GM21360 (cell line): ENCODE measurements around the gene SLC40A1.

Experiments used
- ATAC-seq: cut with Tn5 transposase; IDR thresholded peaks from one replicate; pipeline ENCODE4 v1.9.1; 2021; ENCODE audit warnings: mild to moderate bottlenecking, moderate library complexity; ENCODE audit not compliant: unreplicated experiment

Gene SLC40A1, protein sequence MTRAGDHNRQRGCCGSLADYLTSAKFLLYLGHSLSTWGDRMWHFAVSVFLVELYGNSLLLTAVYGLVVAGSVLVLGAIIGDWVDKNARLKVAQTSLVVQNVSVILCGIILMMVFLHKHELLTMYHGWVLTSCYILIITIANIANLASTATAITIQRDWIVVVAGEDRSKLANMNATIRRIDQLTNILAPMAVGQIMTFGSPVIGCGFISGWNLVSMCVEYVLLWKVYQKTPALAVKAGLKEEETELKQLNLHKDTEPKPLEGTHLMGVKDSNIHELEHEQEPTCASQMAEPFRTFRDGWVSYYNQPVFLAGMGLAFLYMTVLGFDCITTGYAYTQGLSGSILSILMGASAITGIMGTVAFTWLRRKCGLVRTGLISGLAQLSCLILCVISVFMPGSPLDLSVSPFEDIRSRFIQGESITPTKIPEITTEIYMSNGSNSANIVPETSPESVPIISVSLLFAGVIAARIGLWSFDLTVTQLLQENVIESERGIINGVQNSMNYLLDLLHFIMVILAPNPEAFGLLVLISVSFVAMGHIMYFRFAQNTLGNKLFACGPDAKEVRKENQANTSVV

DNA sequence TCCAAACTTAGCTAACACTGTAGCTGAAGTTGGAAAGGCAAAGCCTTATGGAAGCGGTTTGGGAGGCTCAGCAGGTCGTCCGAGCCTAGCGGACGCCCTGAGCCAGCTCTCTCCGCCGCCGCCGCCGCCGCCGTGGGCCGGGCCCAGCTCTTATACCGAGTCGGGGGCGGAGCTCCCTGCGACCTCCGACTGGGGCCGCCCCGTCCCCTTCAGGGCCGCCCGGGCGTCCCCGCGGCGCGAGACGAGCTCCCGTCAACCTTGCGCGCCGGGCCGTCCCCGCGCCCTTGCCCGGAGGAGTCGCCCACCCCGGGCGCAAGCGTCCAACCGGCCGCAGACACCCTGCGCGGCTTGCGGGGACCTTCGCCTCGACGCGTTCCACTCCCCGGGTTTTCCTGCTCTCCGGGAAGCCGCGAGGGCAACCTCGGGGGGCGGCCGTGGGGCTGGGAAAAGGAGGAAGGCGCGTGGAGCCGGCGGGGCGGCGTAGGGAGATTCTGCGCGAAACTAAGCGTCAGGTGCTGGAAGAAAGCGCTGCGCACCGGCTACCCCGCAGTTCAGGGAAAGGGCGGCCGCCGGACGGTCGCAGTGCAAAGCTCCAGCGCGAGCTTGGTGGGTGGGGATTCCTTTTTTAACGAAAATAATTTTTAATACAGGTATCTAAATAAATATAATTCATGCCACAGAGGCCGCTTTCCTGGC is at the start of gene SLC40A1:
TSS of gene SLC40A1 (minus strand) at position 129 of the 696 bp plus-strand sequence. CDS start 326 bp downstream, outside the sequence.
- peak; percentile 69 for ATAC-seq

DNA sequence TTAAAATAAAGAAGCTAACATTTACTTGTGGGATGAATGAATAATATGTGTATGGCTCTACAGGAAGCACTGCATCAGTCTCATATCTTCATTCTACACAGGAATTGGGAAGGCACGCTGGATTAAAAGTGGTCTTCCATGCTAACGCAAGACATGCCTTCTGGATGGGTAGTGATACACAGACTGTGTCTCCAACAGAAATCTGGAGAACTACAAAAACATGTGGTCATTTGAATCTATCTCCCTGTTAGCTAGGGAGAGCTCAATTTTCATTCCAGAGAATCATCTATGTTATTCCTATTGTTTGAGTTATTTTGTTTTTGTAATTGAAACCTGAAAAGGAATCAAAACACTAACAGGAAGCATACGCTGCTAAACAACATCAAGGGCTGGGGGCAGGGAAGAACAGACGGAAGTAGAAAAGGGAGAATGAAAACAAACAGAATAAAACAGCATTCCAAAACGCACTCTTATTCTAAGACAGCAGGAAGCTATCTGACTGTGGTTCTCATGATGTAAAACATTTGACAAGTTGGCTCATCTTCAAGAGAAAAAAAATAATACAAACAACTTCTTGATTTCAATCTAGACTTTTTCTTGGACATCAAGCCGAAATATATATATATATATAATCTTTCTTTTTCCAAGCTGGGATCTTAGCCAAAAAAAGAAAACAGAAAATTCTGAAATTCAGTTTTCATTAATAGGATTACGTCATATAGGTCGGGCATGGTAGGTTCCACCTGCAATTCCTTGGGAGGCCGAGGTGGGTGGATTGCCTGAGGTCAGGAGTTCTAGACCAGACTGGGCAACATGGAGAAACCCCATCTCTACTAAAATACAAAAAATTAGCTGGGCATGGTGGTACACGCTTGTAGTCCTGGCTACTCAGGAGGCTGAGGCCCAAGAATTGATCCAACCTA is 49.2 kb upstream of the SLC40A1 start:
- ATAC-seq, result no peak

DNA sequence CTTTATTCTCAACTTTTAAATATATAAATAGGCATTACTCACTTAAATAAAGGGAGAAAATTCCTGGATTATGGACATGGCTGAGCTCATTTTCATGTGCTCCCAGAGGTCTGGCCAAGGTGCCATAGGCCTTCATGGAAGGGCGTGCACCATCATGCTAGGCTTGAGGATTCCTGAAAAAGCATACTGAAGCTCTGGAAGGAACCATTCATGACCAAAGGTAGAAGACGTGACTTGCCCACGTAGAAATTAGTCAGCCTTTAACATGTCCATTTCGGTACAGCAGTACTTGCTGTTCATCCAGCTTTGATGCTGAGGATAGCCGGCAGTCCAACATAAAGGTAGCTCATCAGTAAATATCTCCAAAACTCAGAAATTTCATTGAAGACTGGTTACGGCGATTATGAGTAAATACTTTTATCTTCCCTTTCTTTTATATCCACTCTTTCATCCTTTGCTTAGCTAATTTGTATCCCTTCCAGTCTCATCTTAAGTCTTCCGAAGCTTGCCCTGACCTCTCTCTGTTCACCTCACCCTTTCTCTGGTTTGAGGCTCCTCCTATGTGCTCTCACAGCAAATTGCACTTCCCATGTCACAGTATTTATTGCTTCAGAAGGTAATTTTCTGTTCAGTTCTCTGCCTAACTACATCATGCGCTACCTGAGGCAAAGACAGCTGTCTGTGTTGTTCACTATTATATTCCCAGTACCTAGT is 48.4 kb upstream of the SLC40A1 start:
- ATAC-seq, result no peak

DNA sequence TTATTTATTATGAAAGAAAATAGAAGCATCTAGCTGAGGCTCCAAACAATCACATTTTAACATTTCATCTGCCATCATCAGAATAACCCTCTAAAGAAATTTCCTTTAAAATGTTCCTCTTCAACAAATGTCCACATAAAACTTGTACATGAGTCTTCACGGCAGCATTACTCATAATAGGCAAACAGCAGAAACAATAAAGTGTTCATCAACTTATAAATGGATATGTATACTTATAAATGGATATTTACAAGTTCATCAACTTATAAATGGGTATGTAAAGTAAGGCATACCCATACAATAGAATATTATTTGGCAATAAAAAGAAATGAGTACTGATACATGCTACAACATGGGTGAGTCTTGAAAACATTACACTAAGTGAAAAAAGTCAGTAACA is 47.2 kb upstream of the SLC40A1 start:
- ATAC-seq, result no peak

DNA sequence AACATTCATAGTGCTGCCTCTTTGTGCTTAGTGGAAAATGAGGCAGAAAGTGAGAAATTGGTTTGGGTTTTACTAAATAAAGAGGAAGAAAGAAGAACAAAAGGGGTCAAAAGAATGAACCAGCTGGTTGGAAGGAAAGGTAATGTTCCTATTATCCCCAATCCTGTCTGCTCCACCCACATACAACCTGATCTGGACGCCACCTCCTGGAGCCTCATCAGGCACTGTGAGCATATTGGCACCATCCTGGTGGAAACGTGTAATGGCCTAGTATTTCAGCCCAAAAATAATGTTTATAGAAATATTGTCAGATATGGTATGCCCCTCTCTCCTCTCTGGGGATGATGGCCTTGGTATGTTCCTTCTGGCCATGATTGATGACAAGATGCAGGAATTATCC is 45.0 kb upstream of the SLC40A1 start:
- ATAC-seq, result no peak

DNA sequence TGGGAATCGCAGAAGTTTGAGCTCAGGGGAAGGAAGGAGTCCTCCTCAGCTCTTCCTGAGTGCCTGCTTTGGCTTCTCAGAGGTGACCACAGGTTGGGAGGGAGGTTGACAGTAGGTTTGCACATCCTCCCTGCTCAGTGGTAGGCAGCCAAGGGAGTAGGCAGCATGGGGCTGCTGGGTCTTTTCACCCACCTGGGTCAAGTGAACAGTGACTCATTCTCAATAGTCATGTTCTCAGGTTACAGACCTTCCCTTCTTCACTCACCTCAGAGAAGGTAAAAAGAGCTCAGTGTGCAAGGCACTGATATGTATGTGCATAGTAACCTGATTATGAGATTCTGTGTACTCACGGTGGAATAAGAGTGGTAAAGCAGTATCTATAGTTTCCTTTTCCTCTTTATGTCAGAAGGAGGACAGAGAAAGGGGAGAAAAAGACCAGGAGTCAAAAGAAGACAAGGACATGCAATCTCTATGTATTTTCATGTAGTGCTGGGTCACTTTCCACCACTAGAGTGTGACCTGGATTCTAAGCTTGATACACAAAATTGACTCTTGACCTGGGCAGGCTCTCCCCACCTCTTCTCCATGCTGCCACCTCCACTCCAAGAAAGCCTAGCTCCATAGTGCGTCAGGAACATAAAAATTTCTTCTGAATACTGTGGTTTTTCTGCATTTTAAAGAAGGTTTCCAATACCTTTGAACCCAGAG is 44.2 kb upstream of the SLC40A1 start:
- ATAC-seq, result no peak

DNA sequence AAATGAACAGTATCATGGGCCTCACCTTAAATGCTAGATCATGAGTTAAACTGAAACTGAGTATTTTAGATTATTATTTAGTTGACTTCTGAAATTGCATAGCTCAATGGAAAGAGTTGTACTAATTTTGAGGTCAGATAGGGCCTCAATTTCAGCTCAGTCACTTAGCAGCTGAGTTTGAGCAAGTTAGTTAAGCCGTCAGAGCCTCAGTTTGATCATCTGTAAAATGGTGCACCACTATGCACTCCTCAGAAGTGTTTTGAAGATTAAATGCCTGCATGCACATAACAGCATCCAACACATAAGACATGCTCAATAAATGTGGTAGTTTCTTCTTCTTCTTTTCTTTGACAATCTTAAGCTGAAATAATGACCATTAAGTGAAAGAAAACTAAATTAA is 42.5 kb upstream of the SLC40A1 start:
- no peak for ATAC-seq

DNA sequence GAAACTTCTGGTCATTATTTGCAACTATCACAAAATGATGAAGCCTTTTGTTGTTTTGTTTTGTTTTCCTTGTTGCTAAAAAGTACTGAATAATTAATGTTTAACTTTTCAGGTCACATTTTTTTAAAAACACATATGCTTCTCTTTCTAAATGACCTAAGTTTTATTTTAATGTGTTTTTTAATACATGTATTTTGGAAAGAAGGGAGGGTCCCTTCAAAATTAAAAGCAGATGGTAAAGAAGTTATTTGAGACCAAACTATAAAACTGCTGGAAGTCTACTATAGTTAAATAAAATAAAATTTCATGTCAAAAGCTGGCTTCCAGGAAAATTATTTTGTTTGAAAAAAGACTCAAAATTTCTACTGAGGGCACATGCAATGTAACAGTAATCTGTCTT is 41.2 kb upstream of the SLC40A1 start:
- no peak for ATAC-seq

DNA sequence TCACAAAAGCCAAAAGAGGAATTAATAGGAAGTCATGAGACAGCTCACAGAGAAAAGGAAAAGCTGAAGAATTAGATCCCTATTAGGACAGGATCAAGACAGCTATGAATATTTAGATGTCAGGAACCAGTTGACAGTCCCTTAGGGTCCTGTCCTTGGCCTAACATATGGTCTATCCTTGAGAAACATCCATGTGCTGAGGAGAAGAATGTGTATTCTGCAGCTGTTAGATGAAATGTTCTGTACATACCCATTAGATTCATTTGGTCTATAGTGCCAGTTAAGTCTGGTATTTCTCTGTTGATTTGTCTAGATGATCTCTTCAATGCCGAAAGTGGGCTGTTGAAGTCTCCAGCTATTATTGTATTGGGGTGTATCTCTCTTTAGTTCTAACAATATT is 37.6 kb upstream of the SLC40A1 start:
- no peak for ATAC-seq

DNA sequence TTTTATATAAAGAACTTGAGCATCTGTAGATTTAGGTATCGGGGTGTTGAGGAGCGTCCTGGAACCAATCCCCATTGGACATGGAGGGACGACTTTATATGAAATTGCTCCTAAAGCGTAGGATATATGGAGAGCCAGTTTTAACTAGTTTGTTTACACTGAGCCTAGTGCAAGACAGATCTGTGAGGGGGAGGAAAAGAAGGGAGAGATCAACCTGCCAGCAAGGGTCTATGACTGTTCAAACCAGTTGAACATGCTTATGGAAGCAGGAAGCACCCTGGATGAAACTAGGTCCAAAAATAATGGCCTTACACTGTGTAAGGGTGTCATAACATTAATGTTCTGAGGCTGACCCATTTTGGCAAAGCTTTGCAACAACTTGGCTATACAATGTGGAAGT is 34.0 kb upstream of the SLC40A1 start:
- ATAC-seq, result no peak

DNA sequence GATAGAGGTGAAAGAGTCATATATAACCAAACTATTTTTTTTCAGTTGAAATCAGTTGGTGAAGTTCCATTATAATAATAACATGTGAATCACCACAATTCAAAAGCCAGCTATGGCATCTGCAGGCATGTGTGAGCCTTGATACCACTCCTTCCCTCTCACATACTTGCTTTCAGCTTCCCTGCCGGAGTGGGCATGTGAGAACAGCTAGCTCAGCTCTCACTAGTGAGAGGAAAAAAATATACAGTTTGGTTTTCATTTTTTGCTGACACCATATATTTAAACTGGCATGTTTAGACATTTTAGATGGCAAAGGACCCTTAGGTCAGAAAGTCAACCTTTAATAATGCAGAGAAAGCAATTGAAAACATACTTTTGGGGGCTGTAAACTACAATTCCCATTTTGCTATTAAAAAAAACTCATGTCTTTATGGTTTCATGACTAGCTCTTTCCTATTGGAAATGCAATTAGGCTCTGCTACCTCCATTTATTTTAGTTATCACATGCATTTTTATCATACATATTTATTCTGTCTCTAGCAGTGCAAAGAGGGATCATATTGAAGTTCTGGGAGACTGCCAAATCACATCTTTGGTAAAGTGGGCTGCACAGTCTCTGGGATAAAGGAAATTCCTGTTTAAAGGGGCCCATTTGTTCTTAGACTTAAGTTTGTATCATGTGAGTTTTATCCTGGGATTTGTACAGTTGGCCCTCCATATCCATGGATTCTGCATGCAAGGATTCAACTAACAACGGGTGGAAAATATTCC is 33.2 kb upstream of the SLC40A1 start:
- ATAC-seq, result no peak

DNA sequence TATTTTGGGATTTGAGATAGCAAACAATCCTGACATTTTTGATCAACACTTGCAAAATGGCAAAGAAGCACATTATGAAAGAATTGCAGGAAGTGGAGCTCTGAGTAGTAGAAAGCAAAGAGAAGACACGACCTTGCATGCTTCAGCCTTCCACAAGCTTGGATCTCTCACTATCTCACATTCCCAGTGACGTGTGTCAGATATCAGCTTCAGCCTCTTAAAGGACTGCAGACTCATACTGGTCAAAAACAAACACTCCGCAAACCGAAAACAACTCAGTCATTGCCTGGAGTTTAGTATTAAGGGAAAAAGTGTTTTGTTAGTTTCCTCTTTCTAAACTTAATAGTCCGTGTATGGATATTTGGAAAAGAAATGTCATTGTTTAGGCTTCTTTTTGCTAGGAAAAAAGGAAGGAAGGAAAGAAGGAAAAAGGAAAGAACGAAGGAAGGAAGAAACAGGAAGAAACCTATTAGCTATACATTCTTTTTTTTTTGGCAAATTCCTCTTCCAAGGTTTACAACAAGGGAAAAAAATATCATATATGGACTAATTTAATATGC is 32.6 kb upstream of the SLC40A1 start:
- ATAC-seq, result no peak

DNA sequence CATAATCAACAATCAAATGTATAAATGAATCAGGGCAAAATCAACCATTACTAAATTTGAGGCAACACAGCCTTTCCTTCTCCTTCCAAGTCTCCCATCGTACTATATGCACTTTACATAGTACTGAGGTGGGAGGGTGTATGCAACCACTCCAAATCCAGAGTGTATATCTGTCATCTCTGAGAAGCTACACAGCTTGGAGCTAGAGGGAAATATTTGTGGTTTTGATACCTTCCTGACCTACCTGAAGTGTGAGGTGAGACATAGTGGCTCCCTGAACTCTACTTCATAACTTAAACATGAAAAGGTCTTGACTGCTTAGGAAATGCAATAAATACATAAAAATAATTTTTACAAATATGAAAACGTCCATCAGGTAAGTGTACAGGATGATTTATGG is 30.1 kb upstream of the SLC40A1 start:
- no peak for ATAC-seq

DNA sequence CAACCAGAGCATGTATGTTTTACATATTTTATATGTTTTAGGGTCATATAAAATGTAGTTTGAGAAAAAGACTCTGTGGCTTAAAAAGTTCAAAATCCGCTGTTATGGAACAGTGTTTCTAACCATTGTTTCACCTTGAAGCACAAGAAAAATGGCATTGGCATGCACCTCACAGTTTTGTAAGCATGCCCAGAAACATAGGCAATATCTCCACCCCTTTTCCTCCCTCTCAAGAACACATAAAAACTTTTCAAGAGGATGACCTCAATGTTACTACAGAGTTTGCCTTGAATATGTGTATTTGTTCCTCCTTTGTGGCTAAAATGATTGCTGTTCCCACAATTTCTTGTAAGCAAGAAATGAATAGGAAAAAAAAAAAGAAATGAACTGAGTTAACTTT is 29.3 kb upstream of the SLC40A1 start:
- ATAC-seq, result no peak

DNA sequence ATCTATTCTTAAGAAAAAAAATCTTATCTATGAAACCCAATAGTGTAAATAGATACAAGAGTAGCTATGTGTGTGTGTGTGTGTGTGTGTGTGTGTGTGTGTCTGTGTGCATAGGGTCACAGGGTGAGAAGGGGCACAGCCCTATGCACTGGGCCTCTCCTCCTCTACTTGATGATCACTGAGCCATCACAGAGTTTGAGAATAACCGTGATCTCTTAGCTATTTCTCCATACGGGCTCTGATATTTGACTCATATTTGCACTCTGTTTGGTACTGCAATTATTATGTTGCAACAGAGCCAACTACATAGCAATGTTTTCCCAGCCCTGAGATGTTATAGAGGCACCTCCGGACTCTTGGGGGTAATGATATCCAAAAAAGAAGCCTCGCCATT is 28.8 kb upstream of the SLC40A1 start:
- no peak for ATAC-seq

DNA sequence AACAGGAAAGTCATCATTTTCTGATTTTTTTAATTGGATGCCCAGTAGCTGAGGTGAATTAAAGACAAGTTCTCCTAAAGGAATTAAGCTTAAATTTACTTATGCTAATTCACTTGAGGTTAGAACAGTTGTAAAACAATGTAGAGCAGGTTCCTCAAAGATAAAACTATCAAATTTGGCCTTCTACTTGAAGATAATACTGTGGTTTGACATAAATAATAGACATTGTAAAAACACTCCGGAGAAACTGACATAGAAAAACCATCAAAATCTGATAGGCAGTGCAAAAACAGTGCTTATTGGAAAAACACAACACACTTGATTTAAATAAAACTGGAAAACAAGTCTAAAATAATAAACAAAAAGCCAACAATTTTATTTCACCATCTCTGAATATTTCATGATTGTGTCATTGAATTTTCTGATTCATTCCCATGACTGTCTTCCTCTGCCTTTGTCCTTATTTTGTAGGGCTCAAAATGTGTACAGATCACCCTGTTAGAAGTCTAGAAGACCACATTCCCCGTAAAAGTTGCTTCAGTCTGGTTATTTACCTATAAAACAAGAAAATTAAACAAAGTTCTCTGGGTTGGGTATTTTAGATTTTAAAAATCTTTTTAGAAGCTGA is 28.3 kb upstream of the SLC40A1 start:
- ATAC-seq, result no peak

DNA sequence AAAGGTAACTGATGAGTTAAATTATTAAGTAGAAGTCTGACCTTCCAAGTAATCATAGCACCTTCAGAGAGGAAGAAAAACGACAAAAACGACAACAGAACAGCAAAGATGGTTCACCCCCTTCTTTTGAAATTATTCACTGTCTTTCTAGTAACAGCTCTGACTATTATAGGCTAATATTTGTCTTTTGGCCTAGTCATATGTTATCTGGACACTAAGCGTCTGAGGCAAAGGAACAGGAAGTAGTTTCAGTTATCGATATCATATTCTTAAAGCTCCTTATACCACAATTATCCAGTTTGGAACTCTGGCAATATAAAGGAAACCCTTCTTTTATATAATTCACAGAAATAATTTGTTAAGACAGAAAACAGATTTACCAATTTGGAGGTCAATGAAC is 27.6 kb upstream of the SLC40A1 start:
- ATAC-seq, result no peak

DNA sequence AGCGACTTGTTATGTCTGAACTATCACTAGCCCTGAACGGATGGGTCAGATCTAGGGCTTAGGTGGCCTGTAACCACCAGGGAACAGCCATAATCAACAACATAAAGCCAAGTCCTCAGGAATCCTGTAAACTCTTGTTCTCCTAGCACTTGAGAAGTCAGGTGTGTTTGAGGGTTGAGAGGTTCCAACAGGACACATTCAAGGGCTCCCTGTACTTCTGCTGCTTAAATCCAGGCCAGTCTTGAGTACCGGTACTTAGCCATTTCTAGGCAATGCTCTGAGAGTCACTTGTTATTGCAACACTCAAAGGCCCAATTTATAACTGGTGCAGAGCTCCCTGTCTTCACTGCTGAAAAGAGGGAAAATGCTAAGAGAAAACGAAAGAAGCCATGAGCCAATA is 21.6 kb upstream of the SLC40A1 start:
- ATAC-seq, result no peak
